PC-3 (cell line): ENCODE results near the gene COMMD8. TPM values are rescaled to one million over a fixed set of nuclear protein-coding genes. Genes with fewer than 3 reads are reported as not detected.

ENCODE experiments used
- ATAC-seq: fragments of 200-7000 bp; cut with Tn5 transposase; 2 replicates; pipeline ENCODE4 v1.9.1; 2020; ENCODE audit warnings: mild to moderate bottlenecking, moderate library complexity
- BruUV-seq: library from RNA; stranded (reverse); fragments of 400-500 nt; replicated peaks from 2 replicates; lab custom pipeline; 2021; lab: Mats Ljungman, UMichigan
- CTCF ChIA-PET: fragments of 300-600 bp; sonication (Branson Sonifier 250); formaldehyde crosslinking; loops from one replicate; lab custom pipeline; 2022; ENCODE audit warnings: antibody characterized with exemption; lab: Charles Lee
- POLR2A ChIA-PET: fragments of 300-600 bp; sonication (Branson Sonifier 250); formaldehyde crosslinking; loops from one replicate; lab custom pipeline; 2022; ENCODE audit warnings: antibody characterized with exemption; ENCODE audit not compliant: unreplicated experiment; lab: Charles Lee
- DNase-seq: peaks from one replicate; pipeline ENCODE4 v3.0.0-alpha.2; 2015
- H2AFZ ChIP-seq: fragments of 300-600 bp; sonication (generic); 2 replicates; pipeline ENCODE4 v1.6.0; 2016; ENCODE audit warnings: antibody characterized with exemption, low read length
- H3F3A ChIP-seq: fragments of 300-600 bp; sonication (generic); one replicate; pipeline ENCODE4 v1.6.0; 2017; ENCODE audit warnings: antibody characterized with exemption, low read length, control low read depth, mild to moderate bottlenecking; ENCODE audit not compliant: unreplicated experiment
- H3K27ac ChIP-seq: fragments of 300-600 bp; sonication (generic); 2 replicates; pipeline ENCODE4 v1.5.1; 2016; ENCODE audit warnings: mild to moderate bottlenecking, low read length
- H3K27me3 ChIP-seq: fragments of 300-600 bp; sonication (generic); 2 replicates; pipeline ENCODE4 v1.6.1; 2016; ENCODE audit warnings: low read length, mixed read lengths
- H3K36me3 ChIP-seq: fragments of 300-600 bp; sonication (generic); 2 replicates; pipeline ENCODE4 v1.6.1; 2016; ENCODE audit warnings: low read depth, mixed run types, low read length, mixed read lengths
- H3K4me1 ChIP-seq: fragments of 300-600 bp; sonication (generic); 2 replicates; pipeline ENCODE4 v1.5.1; 2016; ENCODE audit warnings: low read length; ENCODE audit not compliant: insufficient read depth
- H3K4me2 ChIP-seq: fragments of 300-600 bp; sonication (generic); 2 replicates; pipeline ENCODE4 v1.6.0; 2016; ENCODE audit warnings: low read length
- H3K4me3 ChIP-seq: fragments of 300-600 bp; sonication (generic); 2 replicates; pipeline ENCODE4 v1.5.1; 2016; ENCODE audit warnings: mild to moderate bottlenecking, low read length, mixed read lengths
- H3K79me2 ChIP-seq: fragments of 300-600 bp; sonication (generic); 2 replicates; pipeline ENCODE4 v1.6.1; 2017; ENCODE audit warnings: low read length, mixed read lengths
- H3K9ac ChIP-seq: fragments of 300-600 bp; sonication (generic); 2 replicates; pipeline ENCODE4 v1.6.0; 2016; ENCODE audit warnings: mild to moderate bottlenecking, low read length
- H3K9me2 ChIP-seq: fragments of 300-600 bp; sonication (generic); replicated peaks from 2 replicates; pipeline ENCODE4 v1.6.1; 2016; ENCODE audit warnings: mixed run types, low read length, mixed read lengths
- H3K9me3 ChIP-seq: fragments of 300-600 bp; sonication (generic); 2 replicates; pipeline ENCODE4 v1.6.1; 2016; ENCODE audit warnings: low read length, mixed read lengths
- H4K20me1 ChIP-seq: fragments of 300-600 bp; sonication (generic); 2 replicates; pipeline ENCODE4 v1.6.1; 2016; ENCODE audit warnings: low read length, mixed read lengths
- EZH2 ChIP-seq: fragments of 300-600 bp; sonication (generic); IDR thresholded peaks from one replicate; pipeline ENCODE4 v1.6.1; 2017; ENCODE audit warnings: antibody characterized with exemption, mild to moderate bottlenecking, low read length; ENCODE audit not compliant: unreplicated experiment
- EZH2phosphoT487 ChIP-seq: fragments of 300-600 bp; sonication (generic); IDR thresholded peaks from 2 replicates; pipeline ENCODE4 v1.6.1; 2018; ENCODE audit warnings: mild to moderate bottlenecking, antibody characterized with exemption, low read length, borderline replicate concordance
- intact Hi-C: fragments of 100-400 bp; cut with micrococcal nuclease; formaldehyde crosslinking; loops from 2 replicates; pipeline ENCODE4 v1.9.0; 2023
- total RNA-seq: library from RNA; depleted of rRNA; stranded (reverse); fragments of >200 nt; gene quantifications from 2 replicates; pipeline ENCODE4 v1.2.3, GENCODE V29; 2014
- TF ChIP-seq, protein P1 (sequence below): fragments of 300-600 bp; sonication (generic); conservative IDR thresholded peaks from 2 replicates; pipeline ENCODE4 v1.5.1; 2017; ENCODE audit warnings: antibody characterized with exemption, low read depth, mild to moderate bottlenecking, low read length

The COMMD8 gene
- total RNA-seq, 1 experiment from 2014 or later, result 9.5 TPM

DNA sequence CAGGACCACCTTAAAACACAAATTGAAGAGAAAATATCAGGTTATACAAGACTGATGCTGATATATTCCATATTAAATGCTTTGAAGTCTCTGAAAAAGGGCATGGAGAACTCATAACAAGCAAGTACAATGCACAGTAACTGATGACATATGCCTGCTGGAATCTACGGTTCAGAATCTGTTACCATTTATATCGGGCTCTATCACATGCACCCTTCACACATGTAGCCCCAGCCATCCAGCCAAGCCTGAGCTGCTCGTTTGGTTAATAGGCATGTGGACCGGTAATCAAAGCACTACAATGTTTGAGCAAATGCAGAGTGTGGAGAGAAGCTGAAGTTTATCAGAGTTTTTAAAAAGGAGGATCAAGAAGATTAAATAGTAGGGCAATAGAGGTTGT is 11.8 kb downstream of the COMMD8 start:
- Histone ChIP-seq H3K4me2 (no peak overlapping the region), H3K27ac (no peak overlapping the region)
- CTCF ChIA-PET, result no interaction called here

DNA sequence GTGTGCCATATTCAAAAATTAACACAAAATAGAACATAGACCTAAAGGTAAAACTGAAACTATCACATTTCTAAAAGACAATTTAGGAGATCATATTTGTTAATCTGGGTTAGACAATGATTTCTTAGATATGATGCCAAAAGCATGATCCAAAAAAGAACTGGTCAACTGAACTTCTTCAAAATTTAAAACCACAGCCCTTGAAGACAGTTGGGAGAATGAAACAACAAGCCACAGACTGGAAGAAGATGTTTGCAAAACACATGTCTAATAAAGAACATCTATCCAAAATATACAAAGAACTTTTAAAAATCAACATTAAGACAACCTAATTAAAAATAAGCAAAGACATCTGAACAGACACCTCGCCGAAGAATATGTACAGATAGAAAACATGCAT is 19.5 kb downstream of the COMMD8 start:
- Histone ChIP-seq H4K20me1 (no peaks in the 10 kb centered on the region), H3F3A (no peaks in the 10 kb centered on the region), H3K36me3 (no peaks in the 10 kb centered on the region), H3K4me2 (no peak overlapping the region), H3K27me3 (no peaks in the 10 kb centered on the region), H3K9me3 (no peaks in the 10 kb centered on the region), H2AFZ (no peak overlapping the region), H3K9ac (no peak overlapping the region), H3K4me3 (no peak overlapping the region), H3K27ac (no peak overlapping the region), H3K79me2 (no peaks in the 10 kb centered on the region), H3K4me1 (no peaks in the 10 kb centered on the region), H3K9me2 (no peaks in the 10 kb centered on the region)
- no TSS peak for BruUV-seq
- intact Hi-C loops, result no loop called here
- TF ChIP-seq, protein P1, sequence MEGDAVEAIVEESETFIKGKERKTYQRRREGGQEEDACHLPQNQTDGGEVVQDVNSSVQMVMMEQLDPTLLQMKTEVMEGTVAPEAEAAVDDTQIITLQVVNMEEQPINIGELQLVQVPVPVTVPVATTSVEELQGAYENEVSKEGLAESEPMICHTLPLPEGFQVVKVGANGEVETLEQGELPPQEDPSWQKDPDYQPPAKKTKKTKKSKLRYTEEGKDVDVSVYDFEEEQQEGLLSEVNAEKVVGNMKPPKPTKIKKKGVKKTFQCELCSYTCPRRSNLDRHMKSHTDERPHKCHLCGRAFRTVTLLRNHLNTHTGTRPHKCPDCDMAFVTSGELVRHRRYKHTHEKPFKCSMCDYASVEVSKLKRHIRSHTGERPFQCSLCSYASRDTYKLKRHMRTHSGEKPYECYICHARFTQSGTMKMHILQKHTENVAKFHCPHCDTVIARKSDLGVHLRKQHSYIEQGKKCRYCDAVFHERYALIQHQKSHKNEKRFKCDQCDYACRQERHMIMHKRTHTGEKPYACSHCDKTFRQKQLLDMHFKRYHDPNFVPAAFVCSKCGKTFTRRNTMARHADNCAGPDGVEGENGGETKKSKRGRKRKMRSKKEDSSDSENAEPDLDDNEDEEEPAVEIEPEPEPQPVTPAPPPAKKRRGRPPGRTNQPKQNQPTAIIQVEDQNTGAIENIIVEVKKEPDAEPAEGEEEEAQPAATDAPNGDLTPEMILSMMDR, result no peak
- TF ChIP-seq EZH2phosphoT487, result no peak
- no peak for TF ChIP-seq EZH2
- ChIA-PET POLR2A (no interaction called here), CTCF (no interaction called here)
- DNase-seq (no peak), ATAC-seq (no peak)

More for the DNA sequence above, 11.8 kb downstream of the COMMD8 start:
- H3K27me3 ChIP-seq, result no peaks in the 10 kb centered on the region
- H3K9me3 ChIP-seq, result no peaks in the 10 kb centered on the region
- no peaks in the 10 kb centered on the region for H3F3A ChIP-seq
- ATAC-seq, result no peak
- TF ChIP-seq EZH2, result no peak
- TF ChIP-seq, protein P1, result no peak
- no TSS peak for BruUV-seq
- intact Hi-C loops, result no loop called here
- POLR2A ChIA-PET, result no interaction called here
- no peak for DNase-seq
- no peak overlapping the region for H3K9ac ChIP-seq
- H3K4me3 ChIP-seq, result no peak overlapping the region
- no peaks in the 10 kb centered on the region for H3K36me3 ChIP-seq
- no peaks in the 10 kb centered on the region for H3K9me2 ChIP-seq
- H4K20me1 ChIP-seq, result no peaks in the 10 kb centered on the region
- no peaks in the 10 kb centered on the region for H3K4me1 ChIP-seq
- H2AFZ ChIP-seq, result no peak overlapping the region
- no peaks in the 10 kb centered on the region for H3K79me2 ChIP-seq

DNA sequence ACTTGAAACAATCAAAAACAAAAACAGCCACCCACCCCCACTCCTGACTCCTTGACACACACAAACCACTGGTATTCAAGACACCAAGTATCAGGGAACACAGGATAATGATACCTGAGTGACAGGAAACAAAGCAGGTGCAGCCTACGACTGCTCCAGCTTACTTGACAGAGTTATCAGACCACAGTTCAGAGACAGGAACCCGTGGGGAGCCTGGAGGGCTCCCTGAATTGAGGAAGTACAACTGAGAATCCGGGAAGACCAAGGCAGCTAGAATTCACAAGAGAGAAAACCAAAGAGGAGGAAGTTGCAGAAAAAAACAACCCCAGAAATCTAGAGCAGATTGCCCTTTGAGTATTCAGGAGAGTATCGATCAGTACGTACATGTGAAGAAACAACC is 20.5 kb downstream of the COMMD8 start:
- no peak for DNase-seq
- POLR2A ChIA-PET, result interaction anchor here (0.6 kb wide), 1 partner anchor 30 kb away, joined by 4 read pairs; no protein-coding TSS in a partner anchor
- BruUV-seq, result no TSS peak

More for the DNA sequence above, 20.5 kb downstream of the COMMD8 start:
- H3K27me3 ChIP-seq, result no peaks in the 10 kb centered on the region
- TF ChIP-seq EZH2phosphoT487 (no peak), EZH2 (no peak)
- TF ChIP-seq, protein P1, result no peak
- no peaks in the 10 kb centered on the region for H3K9me2 ChIP-seq
- H3K9ac ChIP-seq, result no peak overlapping the region
- no peaks in the 10 kb centered on the region for H3K4me1 ChIP-seq
- H4K20me1 ChIP-seq, result no peaks in the 10 kb centered on the region
- intact Hi-C loops, result no loop called here
- H3F3A ChIP-seq, result no peaks in the 10 kb centered on the region
- H3K36me3 ChIP-seq, result no peaks in the 10 kb centered on the region
- no peak for ATAC-seq
- no peak overlapping the region for H3K4me2 ChIP-seq
- H3K27ac ChIP-seq, result no peak overlapping the region
- no peak overlapping the region for H2AFZ ChIP-seq
- H3K4me3 ChIP-seq, result no peak overlapping the region
- H3K79me2 ChIP-seq, result no peaks in the 10 kb centered on the region
- CTCF ChIA-PET, result interaction anchor here (0.6 kb wide), 1 partner anchor 153 kb away, joined by 3 read pairs; no protein-coding TSS in a partner anchor
- no peaks in the 10 kb centered on the region for H3K9me3 ChIP-seq
